ENCODE results near the gene GHRL.
"Not testable (repeated sequence)": the region's sequence is repeated elsewhere in the genome, so short reads cannot be mapped to it uniquely, and the experiment has no call there.

The GHRL gene

GRCh38 chr3:10272476-10272875 is 20.3 kb downstream of the GHRL start:
- DNase-seq = not testable (repeated sequence)

- no peak for DNase-seq
Measured at GRCh38 chr3:10269443-10269842, 23.3 kb downstream of the GHRL start.

- no peak for DNase-seq
Measured at GRCh38 chr3:10268930-10269329, 23.8 kb downstream of the GHRL start.

- no peak for DNase-seq
Measured at GRCh38 chr3:10268116-10268515, 24.6 kb downstream of the GHRL start.

- DNase-seq = not testable (repeated sequence)
Measured at GRCh38 chr3:10266936-10267335, 25.8 kb downstream of the GHRL start.

- DNase-seq = no peak
Measured at GRCh38 chr3:10265833-10266232, 26.9 kb downstream of the GHRL start.

GRCh38 chr3:10263646-10264363 is 28.9 kb downstream of the GHRL start:
- DNase-seq = peak in 1 of 2 experiments; percentile 27

GRCh38 chr3:10262027-10262426 is 30.7 kb downstream of the GHRL start:
- DNase-seq = no peak

GRCh38 chr3:10260211-10260701 is 32.5 kb downstream of the GHRL start:
- DNase-seq = no peak

GRCh38 chr3:10259798-10260197 is 32.9 kb downstream of the GHRL start:
- DNase-seq = no peak

GRCh38 chr3:10259036-10259435 is 33.7 kb downstream of the GHRL start:
- DNase-seq = no peak

- DNase-seq = no peak
Measured at GRCh38 chr3:10255835-10256234, 36.9 kb downstream of the GHRL start.

- no peak for DNase-seq
Measured at GRCh38 chr3:10253731-10254130, 39.0 kb downstream of the GHRL start.

GRCh38 chr3:10251006-10251405 is 41.7 kb downstream of the GHRL start:
- DNase-seq = no peak

GRCh38 chr3:10249833-10250232 is 42.9 kb downstream of the GHRL start:
- DNase-seq = no peak

- peak in 1 of 2 experiments; percentile 39 for DNase-seq
Measured at GRCh38 chr3:10248984-10249748, 43.6 kb downstream of the GHRL start.

GRCh38 chr3:10248184-10248983 is 44.4 kb downstream of the GHRL start, which contains the start of gene TATDN2:
TSS of gene TATDN2 (plus strand) at chr3:10248459. CDS start at chr3:10249201, 742 bp downstream.
- DNase-seq = peak; percentile 91 to 98

GRCh38 chr3:10247679-10248183 is 45.0 kb downstream of the GHRL start:
- no peak for DNase-seq

- DNase-seq = no peak
Measured at GRCh38 chr3:10245081-10245712, 47.5 kb downstream of the GHRL start.

GRCh38 chr3:10244009-10244408 is 48.7 kb downstream of the GHRL start:
- no peak for DNase-seq

- no peak for DNase-seq
Measured at GRCh38 chr3:10242182-10243065, 50.3 kb downstream of the GHRL start.
